ENCODE results near the gene LRRC72.
"Not testable (repeated sequence)": the region's sequence is repeated elsewhere in the genome, so short reads cannot be mapped to it uniquely, and the experiment has no call there.

Gene LRRC72

DNA sequence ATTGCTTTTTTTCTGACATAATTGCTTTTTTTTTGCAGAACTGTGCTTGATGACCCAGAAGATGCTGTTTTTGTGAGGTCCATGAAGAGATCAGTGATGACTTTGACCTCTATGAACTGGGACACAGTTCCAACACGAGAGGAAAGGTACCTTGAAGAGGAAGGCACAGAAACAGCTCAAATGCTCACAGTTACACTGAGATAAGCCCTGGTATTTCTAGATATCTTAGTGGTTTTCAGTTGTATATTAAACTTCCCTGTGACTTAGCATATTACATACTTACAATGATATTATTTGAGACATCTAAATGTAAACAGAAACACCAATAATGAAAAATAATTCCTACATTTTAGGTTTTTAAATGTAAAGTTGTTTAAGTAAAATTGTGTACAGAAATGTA, 54.7 kb downstream of the LRRC72 start:
- no peak for DNase-seq (ENCODE audit: low spot score)

- DNase-seq (ENCODE audit: low spot score) = no peak
Observed at GRCh38 chr7:16583834-16584233, 57.2 kb downstream of the LRRC72 start.

GRCh38 chr7:16585540-16585939, 58.9 kb downstream of the LRRC72 start:
- DNase-seq (ENCODE audit: low spot score) = no peak

- no peak for DNase-seq (ENCODE audit: low spot score)
Observed at GRCh38 chr7:16586081-16586874, 59.7 kb downstream of the LRRC72 start.

DNA sequence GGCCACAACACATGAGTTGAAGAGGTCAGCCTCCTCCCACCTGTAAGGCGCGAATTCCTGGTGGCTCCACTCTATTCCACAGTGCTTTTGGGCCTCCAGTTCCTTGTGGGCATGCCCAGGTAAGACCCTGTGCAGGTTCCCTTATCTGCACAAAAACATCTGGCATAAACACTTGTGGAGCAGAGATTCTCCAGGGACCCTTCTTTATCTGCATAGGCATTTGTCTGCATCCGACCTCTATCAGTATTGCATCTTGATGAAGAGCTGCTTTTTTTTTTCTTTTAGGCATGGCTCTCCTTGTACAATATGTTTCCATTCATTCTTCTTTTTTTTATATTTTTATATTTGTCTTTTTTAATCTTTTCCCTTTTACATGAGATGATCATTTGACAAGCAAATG, 60.5 kb downstream of the LRRC72 start:
- DNase-seq (ENCODE audit: low spot score) = no peak

DNA sequence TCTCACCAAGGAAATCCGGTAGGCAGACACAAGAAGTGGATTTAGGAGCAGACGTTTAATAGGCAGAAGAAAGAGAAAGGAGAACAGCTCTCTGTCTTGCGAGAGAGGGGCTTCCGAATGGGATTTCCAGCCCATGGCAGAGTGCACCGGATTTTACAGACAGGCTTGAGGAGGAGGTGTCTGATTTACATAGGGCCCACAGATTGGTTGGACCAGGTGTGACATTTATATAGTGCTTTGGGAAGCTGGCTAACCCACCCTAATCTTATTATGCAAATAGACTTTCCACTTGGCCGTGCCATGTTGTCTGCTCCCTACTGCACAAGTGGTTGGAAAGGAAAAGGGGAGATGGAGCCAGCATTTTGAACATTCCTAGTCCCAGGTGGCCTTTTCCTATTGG, 61.2 kb downstream of the LRRC72 start:
- peak; percentile 25 for DNase-seq (ENCODE audit: low spot score)

DNA sequence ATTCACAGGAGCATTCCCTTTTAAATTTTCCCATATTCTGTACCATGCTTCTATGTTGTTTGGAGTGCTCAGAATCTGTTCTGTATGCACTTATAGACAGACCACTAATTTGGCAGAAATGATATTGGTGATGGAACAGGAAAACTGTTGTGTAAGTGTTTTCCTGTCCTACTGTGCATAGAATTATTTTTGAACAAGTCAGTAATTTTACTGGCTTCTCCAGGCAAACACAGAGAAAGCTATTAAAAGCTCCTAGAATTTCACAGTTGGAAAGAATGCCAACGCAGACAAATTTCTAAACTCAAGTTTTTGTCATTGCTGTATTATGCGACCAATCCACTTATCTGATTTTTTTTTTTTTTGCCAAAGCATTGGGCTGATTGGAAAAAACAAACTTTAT, 63.3 kb downstream of the LRRC72 start:
- DNase-seq (ENCODE audit: low spot score) = no peak

DNA sequence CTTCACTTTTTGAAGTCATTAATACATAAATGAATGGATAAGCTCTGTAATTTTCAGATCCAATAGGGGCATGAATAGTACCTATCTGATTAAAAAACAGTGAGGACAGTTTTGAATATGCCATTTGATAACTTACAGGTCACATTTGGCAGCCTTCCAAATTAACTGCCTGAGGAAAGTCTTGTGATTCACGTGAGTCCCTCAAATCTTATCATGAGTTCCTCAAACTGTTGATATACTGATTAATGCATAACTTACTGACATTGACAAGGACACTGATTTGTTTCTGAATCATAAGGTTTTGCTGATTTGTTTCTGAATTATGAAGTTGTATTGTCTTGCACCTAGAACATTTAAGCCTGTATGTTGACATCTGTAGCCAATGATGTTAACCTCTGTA, 63.8 kb downstream of the LRRC72 start:
- DNase-seq (ENCODE audit: low spot score) = no peak

DNA sequence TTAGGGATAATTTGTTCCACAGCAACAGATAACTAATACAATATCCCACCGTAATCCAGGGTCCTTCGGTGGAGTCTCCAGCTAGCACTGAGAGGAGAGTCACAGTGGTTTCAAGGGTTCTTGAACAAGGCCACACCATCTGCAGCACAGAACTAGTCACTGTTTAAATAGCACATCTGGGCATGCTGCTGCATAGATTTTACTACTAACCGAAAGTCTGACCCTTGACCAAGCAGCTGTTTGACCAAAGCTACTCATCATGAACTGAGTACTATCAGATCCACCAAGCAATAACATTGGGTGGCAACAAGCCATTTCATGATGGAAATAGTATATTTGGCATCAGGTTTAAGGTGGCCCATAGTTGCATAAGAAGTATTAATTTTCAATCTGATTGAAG, 65.8 kb downstream of the LRRC72 start:
- no peak for DNase-seq (ENCODE audit: low spot score)

- DNase-seq (ENCODE audit: low spot score) = no peak
Observed at GRCh38 chr7:16594061-16594460, 67.4 kb downstream of the LRRC72 start.

- no peak for DNase-seq (ENCODE audit: low spot score)
Observed at GRCh38 chr7:16594676-16595075, 68.1 kb downstream of the LRRC72 start.

GRCh38 chr7:16595596-16595995, 69.0 kb downstream of the LRRC72 start:
- DNase-seq (ENCODE audit: low spot score) = not testable (repeated sequence)

- DNase-seq (ENCODE audit: low spot score) = no peak
Observed at GRCh38 chr7:16598015-16598414, 71.4 kb downstream of the LRRC72 start.

DNA sequence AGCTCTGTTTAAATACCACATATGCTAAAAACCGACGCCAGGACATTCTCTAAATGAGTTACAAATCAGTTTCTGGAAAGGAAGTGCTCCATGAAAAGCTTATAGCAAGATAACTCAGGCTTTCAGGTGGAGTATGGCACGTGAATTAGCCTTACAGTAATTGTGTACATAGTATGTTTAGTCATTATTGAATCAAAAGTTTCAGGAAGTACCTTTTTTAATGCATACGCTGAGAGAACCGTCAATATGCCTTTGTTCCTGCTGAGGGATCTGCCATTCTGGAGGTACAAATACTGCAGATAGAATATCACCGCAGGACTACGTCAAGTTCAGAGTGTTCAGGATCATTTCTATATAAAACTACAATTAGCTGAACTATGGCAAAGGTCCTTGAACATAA, 73.2 kb downstream of the LRRC72 start:
- DNase-seq (ENCODE audit: low spot score) = no peak

GRCh38 chr7:16603633-16604032, 77.0 kb downstream of the LRRC72 start:
- no peak for DNase-seq (ENCODE audit: low spot score)

DNA sequence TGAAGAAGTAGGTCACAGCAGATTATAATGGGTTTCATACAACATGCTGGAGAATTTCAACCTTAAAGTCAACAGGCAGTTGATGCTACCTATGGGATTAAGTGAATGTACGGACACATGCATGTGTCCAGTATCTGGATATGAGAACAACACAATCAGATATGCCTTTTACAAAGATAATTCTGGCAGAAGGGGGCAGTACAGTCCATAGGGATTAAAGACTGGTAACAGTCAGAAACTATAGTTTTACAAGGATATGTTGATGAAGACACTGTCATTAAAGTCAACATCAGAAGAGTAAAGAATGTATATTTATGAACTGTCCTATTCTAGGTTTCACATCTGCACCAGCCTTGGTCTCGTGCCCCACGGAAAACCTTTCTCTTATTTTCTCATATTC, 77.4 kb downstream of the LRRC72 start:
- no peak for DNase-seq (ENCODE audit: low spot score)

GRCh38 chr7:16606704-16607103, 80.1 kb downstream of the LRRC72 start:
- DNase-seq (ENCODE audit: low spot score) = no peak

GRCh38 chr7:16609842-16610450, 83.3 kb downstream of the LRRC72 start:
- DNase-seq (ENCODE audit: low spot score) = no peak

DNA sequence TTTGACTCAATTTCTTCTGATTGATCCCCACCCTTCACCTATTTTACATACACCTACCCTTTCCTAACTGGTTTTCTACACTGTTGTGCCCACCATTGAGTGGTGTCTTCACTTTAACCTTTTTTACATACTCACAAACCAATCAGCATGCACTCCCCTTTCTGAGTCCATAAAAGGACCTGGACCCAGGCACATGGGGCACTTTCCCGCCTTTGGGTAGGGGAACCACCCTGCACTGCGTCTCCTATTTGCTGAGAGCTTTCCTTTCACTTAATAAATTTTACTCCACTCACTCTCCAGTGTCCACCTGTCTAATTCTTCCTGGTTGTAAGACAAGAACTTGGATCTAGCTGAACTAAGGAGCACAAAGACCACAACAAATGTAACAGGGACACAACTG, 85.1 kb downstream of the LRRC72 start:
- DNase-seq (ENCODE audit: low spot score) = no peak

DNA sequence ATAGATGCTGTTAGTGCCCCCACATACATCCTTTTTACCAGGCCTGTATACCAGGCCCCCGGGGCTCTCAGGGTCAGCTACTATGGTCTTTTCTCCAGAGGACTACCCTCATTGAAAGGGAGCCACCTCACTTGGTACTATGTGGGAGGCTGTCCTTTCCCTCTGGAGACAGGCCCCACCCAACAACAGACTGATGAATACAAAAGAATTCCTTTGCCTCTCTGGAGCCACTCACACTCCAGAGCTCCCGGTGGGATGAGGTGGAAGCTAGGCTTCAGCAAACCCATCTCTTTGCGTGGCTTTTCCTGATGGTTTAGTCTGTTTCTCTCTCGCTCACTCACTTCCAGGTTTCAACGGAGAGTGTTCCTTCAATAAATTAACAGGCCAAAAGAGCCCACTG, 88.6 kb downstream of the LRRC72 start:
- DNase-seq (ENCODE audit: low spot score) = no peak

- no peak for DNase-seq (ENCODE audit: low spot score)
Observed at GRCh38 chr7:16616122-16616521, 89.5 kb downstream of the LRRC72 start.

DNA sequence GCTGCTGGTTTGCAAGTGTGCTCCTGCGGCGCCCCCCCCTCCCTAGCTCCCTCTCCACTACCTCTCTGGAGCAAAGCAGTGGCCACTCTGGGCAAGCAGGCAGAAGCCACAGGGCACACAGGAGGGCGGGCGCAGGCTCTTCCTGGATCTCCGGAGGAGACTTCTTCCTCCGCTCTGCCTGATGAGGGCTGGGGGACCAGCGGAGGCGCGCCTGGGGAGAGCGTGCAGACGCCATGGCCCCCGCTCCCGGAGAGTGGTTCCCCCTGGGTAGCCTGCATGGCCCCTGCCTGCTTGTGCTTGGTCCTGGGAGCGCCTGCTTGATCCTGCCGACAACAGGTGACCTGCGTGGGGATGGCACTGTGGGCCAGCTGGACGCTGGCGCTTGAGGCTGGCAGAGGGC, 89.9 kb downstream of the LRRC72 start:
- no peak for DNase-seq (ENCODE audit: low spot score)

GRCh38 chr7:16619979-16620408, 93.4 kb downstream of the LRRC72 start:
- no peak for DNase-seq (ENCODE audit: low spot score)

DNA sequence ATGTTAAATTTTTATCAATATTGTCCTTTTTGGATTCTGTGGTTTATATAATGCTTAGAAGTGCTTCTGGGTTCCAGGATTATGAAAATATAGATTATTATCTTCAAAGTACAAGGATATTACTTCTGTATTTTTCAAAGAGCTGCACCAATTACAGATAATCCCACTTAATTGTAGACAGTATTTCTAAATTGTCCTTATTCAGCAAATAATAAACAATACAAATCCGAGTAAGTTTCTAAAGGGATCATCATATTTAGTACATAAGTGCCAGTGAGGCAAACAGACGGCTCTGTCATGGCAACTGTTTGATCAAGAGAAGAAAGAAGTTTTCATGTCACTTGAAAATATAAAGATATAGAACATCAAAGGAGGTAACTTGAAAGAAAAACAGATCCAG, 99.8 kb downstream of the LRRC72 start:
- no peak for DNase-seq (ENCODE audit: low spot score)
